OCI-M1 (cell line): ENCODE measurements around the gene YJU2.
"Not testable (repeated sequence)": the region's sequence is repeated elsewhere in the genome, so short reads cannot be mapped to it uniquely, and the experiment has no call there.

Experiments
- DNase-seq: peaks from one replicate; lab custom pipeline; 2025; lab: John Stamatoyannopoulos, UW

YJU2 gene

GRCh38 chr19:4228765-4229178, 18.1 kb upstream of the YJU2 start:
- DNase-seq = no peak

- no peak for DNase-seq
Measured at GRCh38 chr19:4229179-4229931, 17.5 kb upstream of the YJU2 start, which contains the start of gene EBI3. Gene EBI3 (plus strand): TSS chr19:4229523. CDS start chr19:4229551, 28 bp downstream.

- not testable (repeated sequence) for DNase-seq
Measured at GRCh38 chr19:4230237-4230636, 16.6 kb upstream of the YJU2 start.

- not testable (repeated sequence) for DNase-seq
Measured at GRCh38 chr19:4231521-4231920, 15.4 kb upstream of the YJU2 start.

GRCh38 chr19:4232139-4232538, 14.7 kb upstream of the YJU2 start:
- DNase-seq = not testable (repeated sequence)

- no peak for DNase-seq
Measured at GRCh38 chr19:4232614-4233281, 14.1 kb upstream of the YJU2 start.

- peak; percentile 59 for DNase-seq
Measured at GRCh38 chr19:4233282-4233853, 13.5 kb upstream of the YJU2 start.

GRCh38 chr19:4234142-4234861, 12.6 kb upstream of the YJU2 start:
- no peak for DNase-seq

GRCh38 chr19:4234862-4235201, 12.0 kb upstream of the YJU2 start:
- DNase-seq = no peak

GRCh38 chr19:4237510-4237909, 9.4 kb upstream of the YJU2 start:
- not testable (repeated sequence) for DNase-seq

- no peak for DNase-seq
Measured at GRCh38 chr19:4238831-4239230, 8.0 kb upstream of the YJU2 start.

GRCh38 chr19:4241824-4242430, 5.0 kb upstream of the YJU2 start:
- peak; percentile 0 for DNase-seq

- not testable (repeated sequence) for DNase-seq
Measured at GRCh38 chr19:4245938-4246337, 942 bp upstream of the YJU2 start.

GRCh38 chr19:4256563-4256962, 9.7 kb downstream of the YJU2 start:
- peak; percentile 7 for DNase-seq

GRCh38 chr19:4257025-4257424, 10.1 kb downstream of the YJU2 start:
- DNase-seq = no peak

- no peak for DNase-seq
Measured at GRCh38 chr19:4258181-4258580, 11.3 kb downstream of the YJU2 start.

GRCh38 chr19:4260613-4261191, 13.8 kb downstream of the YJU2 start:
- no peak for DNase-seq

- DNase-seq = peak; percentile 35
Measured at GRCh38 chr19:4264812-4265211, 17.9 kb downstream of the YJU2 start.

- no peak for DNase-seq
Measured at GRCh38 chr19:4266253-4267000, 19.5 kb downstream of the YJU2 start.

GRCh38 chr19:4267101-4267900, 20.4 kb downstream of the YJU2 start:
- peak; percentile 43 for DNase-seq
